Right lobe of liver (tissue), 6 donors: ENCODE results near the gene CDK5RAP1. TPM values are rescaled to one million over a fixed set of nuclear protein-coding genes. Genes with fewer than 3 reads are reported as not detected.

Experiments used
- ATAC-seq, 4 donors: fragments of 200-7000 bp; cut with Tn5 transposase; one replicate each; pipeline ENCODE4 v1.9.1; 2020; ENCODE audit warnings: mild to moderate bottlenecking in 4 of 4, moderate library complexity in 4 of 4
- DNase-seq, 3 donors: peaks; one replicate each; pipeline ENCODE4 v3.0.0-alpha.2; 2020
- H3K27ac ChIP-seq, 3 donors: fragments of 200-600 bp; one replicate each; pipeline ENCODE4 v1.8.0; 2022
- H3K27me3 ChIP-seq, 2 donors: fragments of 200-600 bp; one replicate each; pipeline ENCODE4 v1.8.0; 2022
- H3K36me3 ChIP-seq, 4 donors: fragments of 200-600 bp; sonication (generic) in 1 of 4; one replicate each; pipeline versions ENCODE4 v1.5.1 to v1.8.0; 2017 to 2022; ENCODE audit warnings: control low read depth in 1 of 4
- H3K4me1 ChIP-seq, 4 donors: fragments of 200-600 bp; sonication (generic) in 1 of 4; one replicate each; pipeline versions ENCODE4 v1.5.1 to v1.8.0; 2017 to 2022; ENCODE audit warnings: control low read depth in 1 of 4
- H3K4me3 ChIP-seq, 3 donors: fragments of 200-600 bp; one replicate each; pipeline ENCODE4 v1.8.0; 2022
- H3K9me3 ChIP-seq, 4 donors: fragments of 200-600 bp; sonication (generic) in 1 of 4; one replicate each; pipeline versions ENCODE4 v1.5.1 to v1.8.0; 2017 to 2022; ENCODE audit warnings: control low read depth in 1 of 4
- CTCF ChIP-seq, 4 donors: fragments of 200-600 bp in 3 of 4; fragments of 450-650 bp in 1 of 4; IDR thresholded peaks; one replicate each; pipeline versions ENCODE4 v1.5.1 to v1.8.0; 2016 to 2022; ENCODE audit warnings: antibody characterized with exemption in 4 of 4, mild to moderate bottlenecking in 2 of 4
- POLR2A ChIP-seq: fragments of 450-650 bp; IDR thresholded peaks from one replicate; pipeline ENCODE4 v1.6.1; 2017; ENCODE audit warnings: antibody characterized with exemption, mild to moderate bottlenecking
- WGBS: methylation state at CpG from one replicate; pipeline ENCODE4 v1.1.6; 2018; ENCODE audit warnings: low coverage, low lambda C conversion rate; ENCODE audit not compliant: insufficient coverage; ENCODE audit errors: missing lambda C conversion rate; 5-methylcytosine and 5-hydroxymethylcytosine counted together
- intact Hi-C, 2 donors: fragments of 100-400 bp; cut with DNase I; formaldehyde crosslinking; loops; one replicate each; pipeline versions ENCODE4 v1.11.2 to v1.14.1; 2022
- total RNA-seq, 6 experiments: library from RNA; depleted of rRNA in 2 of 6; stranded (reverse); fragments of >200 nt in 2 of 6; fragmentation: NEBNext Ultra II Directional in 3 of 6; extraction: Animal tissue kit (Norgen Biotek cat#: 25700) in 3 of 6; gene quantifications; one replicate each; pipeline versions ENCODE4 v1.1.0 to v1.2.4, GENCODE V29; 2016 to 2023
- donor health status: DM: no; HTN: yes; CAD: no.
- donor health status: DM: no; HTN: no; CAD: no.
- donor health status: DM: no; HTN: no; CAD: no.
- donor health status: DM: no; HTN: yes; CAD: no.
- donor health status: DM: no; HTN: yes; CAD: no.

Gene CDK5RAP1
- total RNA-seq, 6 experiments from 2014 or later: 10.9 to 21.6 (median 14.0) TPM

- Histone ChIP-seq H3K4me3 (no peak overlapping the region), H3K27ac (no peak overlapping the region), H3K27me3 (no peaks in the 10 kb centered on the region), H3K9me3 (no peaks in the 10 kb centered on the region), H3K36me3 (no peaks in the 10 kb centered on the region), H3K4me1 (no peaks in the 10 kb centered on the region)
- TF ChIP-seq CTCF (IDR thresholded peaks at IDR 0.05): no peak
- TF ChIP-seq POLR2A: no peak
- WGBS: 79% methylated on average over 4 of the region's 5 CpGs
- DNase-seq: no peak
- no peak for ATAC-seq
- intact Hi-C loops: no loop called here
Measured at GRCh38 chr20:33338467-33339258, 62.7 kb downstream of the CDK5RAP1 start.

GRCh38 chr20:33337531-33338165 lies 63.7 kb downstream of the CDK5RAP1 start:
- Histone ChIP-seq H3K9me3 (no peaks in the 10 kb centered on the region), H3K27me3 (no peaks in the 10 kb centered on the region), H3K4me1 (no peaks in the 10 kb centered on the region), H3K27ac (no peak overlapping the region), H3K36me3 (no peaks in the 10 kb centered on the region), H3K4me3 (no peak overlapping the region)
- ATAC-seq: no peak
- WGBS: 70% methylated on average over 6 of the region's 6 CpGs
- intact Hi-C loops: no loop called here
- no peak for TF ChIP-seq POLR2A
- TF ChIP-seq CTCF (IDR thresholded peaks at IDR 0.05): no peak
- DNase-seq: no peak

DNA sequence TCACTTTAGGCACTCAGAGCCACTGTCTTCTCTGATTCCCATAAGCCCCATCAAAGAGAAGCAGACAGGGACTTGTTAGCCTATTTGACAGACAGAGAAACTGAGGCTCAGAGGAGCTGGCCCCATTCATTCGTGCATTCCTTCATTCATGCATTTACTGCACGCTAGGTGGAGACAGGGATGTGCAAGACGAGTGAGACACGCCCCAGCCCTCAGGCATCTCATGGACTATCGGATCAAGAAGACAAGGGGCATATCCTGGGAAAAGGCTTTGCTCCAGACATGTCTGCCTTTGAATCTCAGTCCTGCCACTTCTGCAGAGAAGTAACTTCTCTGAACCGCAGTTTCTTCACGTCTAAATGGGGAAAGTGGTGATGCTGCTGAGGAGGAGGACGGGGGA lies 64.2 kb downstream of the CDK5RAP1 start:
- DNase-seq: no peak
- Histone ChIP-seq H3K9me3 (no peaks in the 10 kb centered on the region), H3K4me1 (no peaks in the 10 kb centered on the region), H3K27ac (no peak overlapping the region), H3K36me3 (no peaks in the 10 kb centered on the region), H3K4me3 (no peak overlapping the region), H3K27me3 (no peaks in the 10 kb centered on the region)
- 77% methylated on average over 5 of the region's 8 CpGs for WGBS
- ATAC-seq: no peak
- TF ChIP-seq POLR2A (no peak), CTCF (IDR thresholded peaks at IDR 0.05) (no peak)
- intact Hi-C loops: no loop called here

DNA sequence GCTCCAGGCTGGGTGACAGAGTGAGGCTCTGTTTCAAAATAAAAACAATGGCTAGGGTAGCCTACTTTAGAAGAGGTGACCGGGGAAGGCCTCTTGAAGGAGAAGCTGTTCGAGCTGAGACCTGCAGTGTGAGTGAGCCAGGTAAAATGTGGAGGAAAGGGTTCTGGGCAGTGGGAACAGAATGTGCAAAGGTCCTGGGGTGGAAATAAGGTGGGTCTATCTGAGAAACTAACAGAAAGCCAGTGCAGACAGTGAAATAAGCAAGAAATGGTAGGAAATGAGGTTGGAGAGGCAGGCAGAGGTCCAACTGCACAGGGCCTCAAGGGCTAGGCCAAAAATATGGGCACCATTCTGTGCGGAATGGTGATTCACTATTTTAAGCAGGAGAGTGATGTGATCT lies 64.9 kb downstream of the CDK5RAP1 start:
- WGBS: 82% methylated on average over 3 of the region's 3 CpGs
- TF ChIP-seq CTCF (IDR thresholded peaks at IDR 0.05) (no peak), POLR2A (no peak)
- intact Hi-C loops: no loop called here

More for the DNA sequence above, 64.9 kb downstream of the CDK5RAP1 start:
- Histone ChIP-seq H3K9me3 (no peaks in the 10 kb centered on the region), H3K36me3 (no peaks in the 10 kb centered on the region), H3K4me3 (no peak overlapping the region), H3K27ac (no peak overlapping the region), H3K4me1 (no peaks in the 10 kb centered on the region), H3K27me3 (no peaks in the 10 kb centered on the region)
- DNase-seq (no peak), ATAC-seq (no peak)
